HCT116 (cell line): ENCODE results near the gene GPR45.

Experiments used
- SIN3A ChIP-seq: IDR thresholded peaks from 2 replicates; pipeline ENCODE4 v1.6.1; 2012; ENCODE audit warnings: low read depth
- ZNF274 ChIP-seq: fragments of 200-500 bp; sonication (Bioruptor generic); IDR thresholded peaks from 2 replicates; pipeline ENCODE4 v1.6.1; 2014; ENCODE audit warnings: mild to moderate bottlenecking, low read depth, low read length, inconsistent platforms

DNA sequence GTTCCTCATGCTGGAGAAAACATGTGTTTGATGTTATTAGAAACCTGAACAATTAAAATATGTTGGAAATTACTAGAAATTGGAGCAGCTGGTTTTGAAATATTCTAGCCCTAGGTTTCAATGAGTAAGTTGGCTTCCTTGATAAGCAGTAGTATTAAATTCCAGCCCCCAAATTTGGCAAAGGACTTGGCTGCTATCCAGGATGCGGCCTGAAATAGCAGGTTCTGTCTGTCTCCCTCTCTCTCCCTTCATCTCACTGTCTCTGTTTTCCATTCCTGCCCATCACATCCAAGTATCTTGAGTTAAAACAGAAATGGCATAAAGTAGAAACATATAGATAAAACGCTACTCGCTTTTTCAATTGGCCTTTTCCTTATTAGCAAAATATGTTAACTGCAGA lies 20.9 kb upstream of the GPR45 start:
- no peak for TF ChIP-seq ZNF274
- no peak for TF ChIP-seq SIN3A
